Middle frontal gyrus (tissue), 1 donor: ENCODE results near the gene PDE3A.

Experiments
- DNase-seq: peaks from one replicate; pipeline ENCODE4 v3.0.0-alpha.2; 2015; ENCODE audit warnings: low spot score; ENCODE audit errors: extremely low spot score

Gene PDE3A

GRCh38 chr12:20681334-20681733 is 313.0 kb downstream of the PDE3A start:
- DNase-seq = no peak

DNA sequence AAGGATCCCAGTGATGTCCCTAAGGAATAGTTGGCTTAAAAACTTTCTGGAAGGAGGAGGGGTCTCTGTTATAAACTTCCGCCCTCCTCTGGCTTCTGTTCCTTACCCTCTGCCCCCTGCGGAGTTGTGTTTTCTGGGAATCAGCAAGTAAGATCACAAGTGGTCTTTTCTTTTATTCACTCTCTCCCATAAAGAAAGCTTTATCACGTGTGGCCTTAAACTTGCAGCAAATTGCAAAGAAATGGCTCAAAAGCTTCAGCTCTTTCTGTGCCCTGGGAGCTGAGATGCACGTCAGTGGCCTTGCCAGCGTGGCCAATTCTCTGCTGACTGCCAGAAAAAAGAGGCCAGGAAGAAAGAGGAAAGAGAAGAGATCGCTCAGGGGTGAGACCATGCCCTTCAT is 326.9 kb downstream of the PDE3A start, which contains the start of gene SLCO1C1:
Gene SLCO1C1 (plus strand): TSS at position 101 of the 400 bp plus-strand sequence. CDS start 4,245 bp downstream, outside the sequence.
- DNase-seq = no peak

DNA sequence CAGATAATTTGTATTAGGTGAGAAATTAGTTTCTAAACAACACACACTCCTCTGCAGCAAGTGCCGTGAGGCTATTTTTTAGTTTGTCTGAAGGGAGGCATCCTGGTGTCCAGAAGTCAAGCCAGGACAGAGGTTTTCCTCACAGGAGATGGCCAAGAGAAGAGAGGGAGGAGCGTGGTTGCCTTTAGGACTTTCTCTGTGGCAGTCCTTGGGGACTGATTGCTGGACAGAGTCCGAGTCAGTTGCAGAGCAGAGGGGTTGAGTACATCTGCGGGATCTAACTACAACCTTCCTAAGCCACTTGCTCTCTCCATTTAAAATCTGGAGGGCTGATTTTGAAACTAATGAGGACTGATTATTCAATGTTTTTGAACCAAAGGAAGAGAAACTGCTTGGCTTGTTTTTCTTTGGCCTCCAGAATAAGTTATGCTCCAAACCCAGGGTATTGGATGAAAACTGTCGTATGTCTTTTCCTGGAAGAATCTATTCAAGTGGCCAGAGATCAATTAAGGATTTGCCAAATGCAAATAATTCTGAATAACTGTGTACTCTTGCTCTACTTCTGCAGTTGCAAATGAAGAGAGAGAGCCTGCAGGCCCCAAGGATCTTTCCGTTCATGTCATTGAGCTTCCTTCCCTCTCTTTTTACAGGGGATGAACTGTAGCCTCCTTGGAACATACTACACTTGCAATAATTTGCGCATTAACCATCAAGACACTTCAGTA is 328.0 kb downstream of the PDE3A start:
- DNase-seq = no peak

- no peak for DNase-seq
These were observed 332.8 kb downstream of the PDE3A start for GRCh38 chr12:20701106-20701505.

DNA sequence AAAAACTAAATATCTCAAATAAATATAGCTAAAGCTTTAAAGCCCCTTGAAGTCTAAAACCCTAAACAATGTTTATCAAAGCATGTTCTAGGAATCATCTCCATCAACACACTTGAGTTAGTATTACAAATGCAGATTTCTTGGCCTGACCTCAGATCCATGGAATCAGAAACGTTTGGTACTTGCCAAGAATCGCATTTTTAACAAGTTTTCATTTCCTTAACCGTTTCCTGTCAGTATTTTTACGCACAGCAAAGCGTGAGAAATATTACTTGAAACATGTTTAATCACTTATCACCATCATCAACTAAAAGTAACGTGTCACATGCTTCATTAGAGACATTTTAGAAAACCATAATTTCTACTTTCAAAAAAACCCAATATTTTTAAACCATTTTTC is 336.5 kb downstream of the PDE3A start:
- no peak for DNase-seq

DNA sequence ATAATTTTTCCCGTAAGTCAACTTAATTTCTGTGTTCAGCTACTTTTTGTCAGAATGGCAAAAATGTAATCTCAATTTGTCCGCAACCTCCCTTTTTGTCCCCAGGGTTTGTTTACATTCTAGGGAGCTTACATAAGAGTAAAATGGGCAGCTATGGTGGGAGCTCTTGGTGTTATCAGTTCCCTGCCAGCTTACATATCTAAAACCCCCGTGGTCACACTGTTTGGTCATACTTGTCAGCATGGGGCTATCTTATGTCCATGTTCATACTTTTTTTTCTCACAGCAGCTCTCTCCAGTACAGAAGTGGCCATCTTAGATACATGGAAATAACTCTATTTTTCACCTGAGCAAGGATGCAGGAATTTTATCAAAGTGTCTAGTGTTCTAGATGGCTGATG is 343.5 kb downstream of the PDE3A start:
- DNase-seq = no peak

GRCh38 chr12:20716037-20716436 is 347.7 kb downstream of the PDE3A start:
- DNase-seq = no peak

DNA sequence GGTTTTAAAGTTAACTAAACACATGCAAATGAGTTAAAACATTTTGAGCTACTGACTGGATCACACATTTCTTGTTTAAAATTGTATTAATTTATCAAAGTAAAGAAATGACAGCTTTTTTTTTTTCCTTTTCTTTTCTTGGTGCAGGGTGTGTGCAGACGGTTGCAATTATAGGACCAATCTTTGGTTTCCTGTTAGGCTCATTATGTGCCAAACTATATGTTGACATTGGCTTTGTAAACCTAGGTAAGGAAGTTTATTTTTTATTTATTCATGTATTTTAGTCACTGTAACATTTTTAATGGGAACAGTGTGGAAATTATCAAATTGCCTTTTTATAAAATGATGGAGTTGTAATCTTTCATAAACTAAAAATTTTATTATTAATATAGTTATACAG is 348.6 kb downstream of the PDE3A start:
- no peak for DNase-seq

GRCh38 chr12:20718294-20718693 is 350.0 kb downstream of the PDE3A start:
- no peak for DNase-seq

GRCh38 chr12:20722142-20722541 is 353.8 kb downstream of the PDE3A start:
- DNase-seq = no peak

- no peak for DNase-seq
These were observed 362.9 kb downstream of the PDE3A start for GRCh38 chr12:20731274-20731673.
